SH-SY5Y (cell line): ENCODE data around the gene PWP2.
"Not testable (repeated sequence)": the region's sequence is repeated elsewhere in the genome, so short reads cannot be mapped to it uniquely, and the experiment has no call there.

Experiments used
- GATA2 ChIP-seq: IDR thresholded peaks from 2 replicates; pipeline ENCODE4 v1.6.1; 2011; ENCODE audit warnings: mild to moderate bottlenecking, low read depth, low read length
- GATA3 ChIP-seq: IDR thresholded peaks from 2 replicates; pipeline ENCODE4 v1.6.1; 2011; ENCODE audit warnings: low read depth, mild to moderate bottlenecking, low read length, moderate library complexity

The PWP2 gene

GRCh38 chr21:44107026-44107501, at the start of gene PWP2:
Gene PWP2, plus strand, starts transcription at chr21:44107399. Its CDS starts 18 bp downstream, at chr21:44107417.
- TF ChIP-seq GATA2, GATA3: not testable (repeated sequence)

DNA sequence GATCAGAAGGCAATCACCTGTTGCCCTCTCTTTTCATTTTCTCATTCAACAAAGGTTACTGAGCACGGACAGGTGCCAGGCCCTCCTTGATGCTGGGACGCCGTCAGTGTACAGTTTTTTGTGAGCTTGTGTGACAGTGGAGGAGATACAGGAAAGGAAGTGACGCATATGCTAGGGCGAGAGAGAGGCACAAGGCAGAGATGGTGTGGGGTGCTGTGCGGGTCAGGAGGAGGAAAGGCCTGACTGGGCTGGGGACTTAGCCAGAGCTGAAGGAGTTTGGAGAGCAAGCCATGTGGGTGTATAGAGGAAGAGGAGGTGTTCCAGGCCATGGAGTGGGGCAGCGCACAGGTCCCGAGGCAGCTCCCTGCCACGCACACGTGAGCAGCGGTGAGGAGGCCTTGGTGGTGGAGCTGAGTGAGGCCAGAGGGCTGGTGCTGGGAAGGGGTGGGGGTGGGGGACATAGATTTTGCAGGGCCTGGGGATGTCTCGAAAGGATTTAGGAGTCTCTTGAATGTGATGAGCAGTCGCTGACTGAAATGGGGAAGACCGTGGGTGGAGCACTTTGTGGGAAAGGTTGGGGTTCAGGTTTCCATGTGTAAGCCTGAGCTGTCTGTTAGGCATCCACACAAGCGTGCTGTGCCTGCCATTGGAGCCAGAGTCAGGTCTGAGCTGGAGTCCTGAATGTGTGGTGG, 49.1 kb upstream of the PWP2 start:
- TF ChIP-seq GATA2 (no peak), GATA3 (no peak)

DNA sequence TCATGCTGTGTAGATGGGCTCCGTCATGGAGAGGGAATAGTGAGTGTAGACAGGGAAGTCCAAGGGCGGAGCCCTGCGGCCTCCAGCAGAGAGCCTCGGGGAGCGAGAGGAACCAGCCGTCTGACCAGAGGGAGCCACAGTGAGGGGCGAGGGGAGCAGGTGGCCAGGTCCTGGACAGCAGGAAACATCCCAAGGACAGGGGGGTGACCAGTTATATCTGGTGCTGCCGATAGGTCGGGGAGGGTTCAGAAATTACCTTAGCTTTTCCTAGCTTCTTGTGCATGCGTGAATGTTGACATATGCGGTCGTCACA, 48.6 kb upstream of the PWP2 start:
- TF ChIP-seq GATA3 (no peak), GATA2 (no peak)

DNA sequence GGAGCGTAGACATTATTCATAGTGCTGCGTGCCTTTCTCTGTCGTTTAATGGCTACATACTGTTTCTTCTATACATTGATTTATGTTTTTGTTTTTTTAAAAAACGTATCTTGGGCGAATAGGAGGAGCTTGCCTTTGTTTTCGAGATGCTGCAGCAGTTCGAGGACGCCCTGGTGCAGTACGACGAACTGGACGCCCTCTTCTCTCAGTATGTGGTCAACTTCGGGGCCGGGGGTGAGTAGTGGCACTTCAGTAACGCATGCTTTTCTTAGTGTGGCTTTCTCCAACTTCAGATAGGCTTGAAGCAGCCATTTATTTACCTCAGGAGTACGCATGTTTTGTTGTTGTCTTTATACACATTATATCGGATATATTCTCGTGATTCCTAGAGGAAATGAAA, 48.2 kb upstream of the PWP2 start:
- TF ChIP-seq GATA3, result no peak
- no peak for TF ChIP-seq GATA2

- TF ChIP-seq GATA2, result no peak
- no peak for TF ChIP-seq GATA3
These were observed 47.5 kb upstream of the PWP2 start for GRCh38 chr21:44059710-44060109.

GRCh38 chr21:44062380-44062779, 44.8 kb upstream of the PWP2 start:
- TF ChIP-seq GATA2 (no peak), GATA3 (no peak)

DNA sequence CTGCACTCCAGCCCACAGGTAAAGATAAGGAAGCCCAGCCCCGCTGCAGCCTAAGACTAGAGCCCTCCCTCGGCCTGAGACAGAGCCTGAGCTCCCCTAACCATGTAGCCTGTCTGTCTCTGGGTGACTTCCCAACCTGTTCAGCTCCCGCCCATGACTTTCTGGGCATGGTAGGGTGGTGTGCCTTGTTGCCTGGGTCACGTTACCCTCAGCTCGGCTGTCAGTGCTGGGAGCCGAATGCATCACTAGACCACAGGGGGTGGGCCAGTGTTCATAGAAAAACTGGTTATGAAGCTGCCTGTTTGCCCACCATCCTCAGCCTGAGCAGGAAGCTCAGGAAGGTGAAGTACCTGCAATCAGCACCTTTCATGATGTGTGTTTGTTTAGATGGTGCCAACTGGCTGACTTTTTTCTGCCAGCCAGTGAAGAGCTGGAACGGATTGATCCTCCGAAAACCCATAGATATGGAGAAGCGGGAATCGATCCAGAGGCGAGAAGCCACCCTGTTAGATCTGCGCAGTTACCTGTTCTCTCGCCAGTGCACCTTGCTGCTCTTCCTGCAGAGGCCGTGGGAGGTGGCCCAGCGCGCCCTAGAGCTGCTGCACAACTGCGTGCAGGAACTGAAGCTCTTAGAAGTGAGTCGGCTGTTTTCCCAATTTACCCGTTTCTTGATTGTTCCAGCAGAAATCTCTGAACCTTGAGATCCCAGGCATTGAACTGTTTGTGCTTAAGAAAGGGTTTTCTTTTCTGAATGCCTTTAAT, 43.9 kb upstream of the PWP2 start:
- TF ChIP-seq GATA3 (no peak), GATA2 (no peak)

DNA sequence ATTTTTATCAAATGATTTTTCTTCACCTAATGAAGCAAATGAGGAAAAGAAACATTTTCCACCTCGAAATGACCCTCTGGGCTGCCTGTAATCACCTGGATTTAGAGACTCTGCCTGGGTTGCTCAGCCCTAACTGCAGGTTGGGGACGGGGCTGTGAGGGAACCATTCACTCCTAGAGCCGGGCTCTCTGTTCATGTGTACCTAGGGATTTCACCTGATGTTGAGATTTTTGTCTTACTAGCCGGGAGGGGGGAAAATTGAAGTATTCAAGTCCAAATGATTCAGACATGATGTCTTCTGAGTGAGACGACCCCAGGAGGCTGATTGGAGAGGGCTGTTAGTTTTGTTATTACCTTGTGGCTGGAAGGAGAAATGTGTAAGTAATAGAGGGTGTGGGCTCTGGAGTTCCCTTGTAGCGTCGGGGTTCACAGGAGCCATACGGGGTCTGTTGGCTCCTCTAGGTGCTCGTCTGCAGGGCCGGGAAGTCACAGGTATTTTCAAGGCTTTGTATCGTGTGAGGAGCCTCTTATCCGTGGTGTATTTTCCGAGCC, 42.3 kb upstream of the PWP2 start:
- TF ChIP-seq GATA2 (no peak), GATA3 (no peak)

- TF ChIP-seq GATA2 (no peak), GATA3 (no peak)
These were observed 41.8 kb upstream of the PWP2 start for GRCh38 chr21:44065428-44065827.

GRCh38 chr21:44066116-44066515, 41.1 kb upstream of the PWP2 start:
- TF ChIP-seq GATA2, result no peak
- no peak for TF ChIP-seq GATA3

DNA sequence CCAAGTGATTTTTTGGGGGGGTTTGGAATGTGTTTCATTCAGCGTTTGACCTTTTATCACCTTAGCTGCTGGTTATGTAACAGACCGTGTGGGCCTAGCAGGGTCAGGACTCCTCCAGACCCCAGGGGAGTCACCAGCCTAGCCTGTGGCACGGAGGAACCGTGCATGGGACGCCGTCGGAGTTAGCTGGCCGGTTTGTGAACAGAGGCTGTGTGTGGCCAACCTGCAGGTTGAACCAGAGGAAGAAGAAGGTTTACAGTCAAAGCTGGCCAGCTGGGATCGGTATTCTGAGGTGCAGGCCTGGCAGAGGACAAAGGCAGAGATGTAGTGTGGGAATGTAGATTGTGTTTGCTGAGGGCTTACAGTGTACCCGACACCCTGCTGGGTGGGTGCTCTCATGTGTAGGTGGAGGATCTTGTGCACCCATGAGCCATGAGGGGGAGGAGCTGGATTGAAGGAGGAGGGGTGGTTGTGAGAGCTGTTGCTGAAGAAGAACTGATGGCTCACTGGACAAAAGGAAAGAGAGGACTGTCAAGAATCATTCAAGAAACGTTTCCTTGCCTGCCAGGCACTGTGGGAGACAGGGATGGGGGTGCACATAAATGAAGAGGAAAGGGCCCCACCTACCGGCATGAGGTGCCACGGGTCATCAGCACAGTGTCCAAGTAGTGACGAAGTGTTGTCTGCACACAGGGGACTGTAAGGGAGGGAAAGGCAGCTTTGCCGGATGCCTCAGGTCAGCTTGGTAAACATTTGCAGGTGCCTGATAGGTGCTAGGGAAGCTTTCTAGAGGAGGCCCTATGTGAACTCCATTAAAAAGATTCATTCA, 40.0 kb upstream of the PWP2 start:
- TF ChIP-seq GATA3, result no peak
- TF ChIP-seq GATA2, result no peak

DNA sequence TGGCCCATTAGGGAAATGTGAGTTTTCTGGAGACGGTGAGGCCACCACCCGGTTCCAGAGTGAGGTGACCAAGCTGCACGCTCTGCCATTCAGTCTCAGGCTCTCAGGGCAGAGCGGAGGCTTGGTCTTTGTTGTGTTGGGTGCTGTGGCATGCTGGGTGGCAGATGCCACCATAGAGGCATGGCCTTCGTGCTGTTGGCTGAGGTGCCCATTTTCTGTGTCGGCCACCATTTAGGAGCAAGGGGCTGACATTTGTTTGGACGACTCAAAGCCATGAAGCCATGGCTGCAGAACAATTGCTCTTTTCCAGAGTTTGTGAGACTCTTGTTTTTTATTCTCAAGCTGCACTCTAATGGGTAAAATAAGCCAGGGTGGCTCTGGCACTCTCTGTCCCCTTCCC, 36.8 kb upstream of the PWP2 start:
- TF ChIP-seq GATA2 (no peak), GATA3 (no peak)

- TF ChIP-seq GATA3 (no peak), GATA2 (no peak)
These were observed 35.7 kb upstream of the PWP2 start for GRCh38 chr21:44071359-44072104.

DNA sequence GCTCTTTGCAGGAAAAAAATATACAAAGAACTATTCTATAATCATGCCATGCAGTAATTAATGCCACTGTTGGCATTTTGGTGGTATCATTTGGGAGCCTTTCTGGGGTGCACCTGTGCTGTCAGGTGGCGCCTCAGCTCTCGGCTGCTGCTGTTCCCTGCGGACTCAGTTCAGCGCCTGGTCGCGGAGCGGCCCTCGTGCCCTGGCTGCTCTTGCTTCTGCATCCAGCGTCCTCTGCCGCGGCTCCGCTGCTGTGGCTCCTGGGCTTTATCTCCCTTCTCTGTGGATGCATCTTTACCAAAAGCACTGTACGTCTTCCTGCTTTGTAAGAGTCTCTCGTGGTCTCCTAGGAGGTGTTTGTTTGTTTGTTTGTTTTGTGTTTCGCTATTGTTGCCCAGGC, 35.1 kb upstream of the PWP2 start:
- TF ChIP-seq GATA2 (no peak), GATA3 (no peak)
